ENCODE results near the gene SLC6A12. TPM values are rescaled to one million over a fixed set of nuclear protein-coding genes. Genes with fewer than 3 reads are reported as not detected.

Gene SLC6A12
- 0.18 TPM for polyA plus RNA-seq (2013, experiment 1 of 2)
- 0.22 TPM for polyA plus RNA-seq (2013, experiment 2 of 2)

DNA sequence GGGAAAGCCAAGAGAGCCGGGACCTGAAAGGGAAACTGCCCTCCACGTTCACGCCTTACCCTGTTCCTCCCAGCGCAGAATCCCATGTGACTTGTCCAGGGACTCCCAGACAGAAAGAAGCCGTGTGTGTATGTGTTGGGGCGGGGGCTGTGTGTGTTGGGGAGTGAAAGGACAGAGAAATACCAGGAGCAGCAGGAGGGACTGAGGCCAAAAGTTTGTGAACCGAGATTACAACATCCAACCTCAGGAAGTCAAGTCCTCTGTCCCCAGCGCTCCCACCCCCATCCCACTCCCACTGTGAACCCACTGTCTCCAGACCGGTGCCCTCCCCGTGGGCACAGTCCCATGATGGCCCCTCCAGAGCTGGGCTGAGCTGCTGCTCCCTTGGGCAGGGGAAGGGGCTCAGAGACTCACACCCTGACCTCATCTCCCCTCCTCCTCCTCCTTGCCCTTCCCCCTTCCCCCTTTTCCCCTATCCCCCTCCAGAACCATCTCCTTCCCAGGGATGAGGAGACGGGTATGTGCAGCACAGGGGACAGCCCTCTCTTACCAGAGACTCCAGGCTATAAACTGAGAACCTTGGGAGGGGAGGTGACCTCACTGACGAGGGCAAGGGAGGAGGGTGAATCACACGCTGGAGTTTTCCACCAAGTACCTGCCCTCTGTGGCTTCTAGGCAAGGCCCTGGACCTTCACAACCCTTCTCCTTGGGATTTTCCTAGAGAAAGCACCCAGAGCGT is at the start of gene SLC6A12:
SLC6A12 (minus strand) TSS at position 155 of the 739 bp plus-strand sequence. CDS start 4,171 bp downstream, outside the sequence.
- DNase-seq (ENCODE audit: low spot score), result no peak
- Histone ChIP-seq H2BK5ac (ENCODE audit: low read length) (peak within 1 kb of the TSS; percentile 56), H2AFZ (ENCODE audit: low read length) (no peak within 1 kb of the TSS), H3K4me3 (ENCODE audit: low read length in 2 of 2) (peak within 1 kb of the TSS in 1 of 2 donors; percentile 22), H3K9ac (ENCODE audit: low read depth, low read length, poor library complexity) (no peak within 1 kb of the TSS), H3K36me3 (replicated peaks in 1 of 2; ENCODE audit: control insufficient read depth in 2 of 2, insufficient read depth in 2 of 2, low read length in 2 of 2) (no peaks in the 10 kb centered on the region), H2BK120ac (ENCODE audit: low read depth, low read length) (no peak within 1 kb of the TSS), H2AK5ac (ENCODE audit: low read depth, low read length) (peak within 1 kb of the TSS; percentile 90), H3K4me1 (ENCODE audit: control insufficient read depth in 2 of 2, insufficient read depth in 1 of 2, low read depth in 1 of 2, low read length in 2 of 2) (peaks cover 6 to 20% of the 10 kb centered on the region in 2 donors), H2BK12ac (ENCODE audit: low read length) (peak within 1 kb of the TSS; percentile 82), H3K4me2 (ENCODE audit: insufficient read depth, low read length, poor library complexity, severe bottlenecking) (peak within 1 kb of the TSS; percentile 30), H4K8ac (ENCODE audit: low read depth, low read length) (no peak within 1 kb of the TSS), H3K23ac (ENCODE audit: low read depth, low read length, poor library complexity) (peak within 1 kb of the TSS; percentile 60), H3K79me1 (ENCODE audit: low read depth, low read length) (no peaks in the 10 kb centered on the region), H2BK15ac (ENCODE audit: low read length) (peak within 1 kb of the TSS; percentile 25), H3K4ac (ENCODE audit: low read length) (peak within 1 kb of the TSS; percentile 19), H3K27me3 (ENCODE audit: control insufficient read depth in 3 of 3, insufficient read depth in 3 of 3, low read depth in 1 of 3, low read length in 3 of 3) (peaks cover 0 to 61% (median 0%) of the 10 kb centered on the region in 3 experiments), H3K9me3 (replicated peaks in 1 of 2; ENCODE audit: control insufficient read depth in 2 of 2, insufficient read depth in 1 of 2, low read depth in 1 of 2, low read length in 2 of 2) (no peaks in the 10 kb centered on the region), H4K91ac (ENCODE audit: low read depth, low read length, poor library complexity) (no peak within 1 kb of the TSS), H3K18ac (ENCODE audit: low read length) (peak within 1 kb of the TSS; percentile 89), H3K27ac (replicated peaks; ENCODE audit: low read length) (no peak within 1 kb of the TSS), H3K14ac (ENCODE audit: low read length) (no peak within 1 kb of the TSS)
- no CpG with 5 or more reads among the region's 14 CpGs for WGBS, 2 donors (ENCODE audit: extremely low coverage in 2 of 2, insufficient read length in 2 of 2, insufficient replicate concordance in 1 of 2)

DNA sequence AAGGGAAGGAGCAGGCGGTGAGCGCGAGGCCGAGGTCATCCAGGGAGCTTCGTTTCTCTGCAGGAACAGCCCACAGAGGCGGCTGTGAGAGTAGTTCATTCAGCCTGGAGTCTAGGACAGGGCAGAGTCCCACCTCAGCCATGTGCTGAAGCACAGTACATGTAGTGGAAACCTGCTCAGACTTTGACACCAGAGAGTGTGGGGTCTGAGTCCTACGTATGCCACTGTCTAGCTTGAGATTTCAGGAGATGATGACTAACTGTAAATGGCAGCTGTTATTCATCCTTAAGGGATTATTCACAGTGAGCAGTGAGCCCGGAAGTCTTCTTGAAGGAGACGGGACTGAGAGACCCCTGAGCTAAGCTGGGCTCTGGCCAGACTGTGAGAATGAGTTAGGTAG is 49.6 kb upstream of the SLC6A12 start:
- H3K4me2 ChIP-seq (ENCODE audit: insufficient read depth, low read length, poor library complexity, severe bottlenecking), result no peak overlapping the region
- no peak overlapping the region for H3K9ac ChIP-seq (ENCODE audit: low read depth, low read length, poor library complexity)
- H3K14ac ChIP-seq (ENCODE audit: low read length), result no peak overlapping the region
- no peak overlapping the region for H2BK120ac ChIP-seq (ENCODE audit: low read depth, low read length)
- no peak overlapping the region for H3K23ac ChIP-seq (ENCODE audit: low read depth, low read length, poor library complexity)
- DNase-seq (ENCODE audit: low spot score), result no peak
- peaks cover 0 to 9% (median 0%) of the 10 kb centered on the region in 3 experiments for H3K27me3 ChIP-seq (ENCODE audit: control insufficient read depth in 3 of 3, insufficient read depth in 3 of 3, low read depth in 1 of 3, low read length in 3 of 3)
- H2BK15ac ChIP-seq (ENCODE audit: low read length), result no peak overlapping the region
- H4K91ac ChIP-seq (ENCODE audit: low read depth, low read length, poor library complexity), result no peak overlapping the region
- no peaks in the 10 kb centered on the region for H3K36me3 ChIP-seq (replicated peaks in 1 of 2; ENCODE audit: control insufficient read depth in 2 of 2, insufficient read depth in 2 of 2, low read length in 2 of 2)
- H3K4me1 ChIP-seq (ENCODE audit: control insufficient read depth in 2 of 2, insufficient read depth in 1 of 2, low read depth in 1 of 2, low read length in 2 of 2), result peaks cover 2 to 7% of the 10 kb centered on the region in 2 donors
- H3K18ac ChIP-seq (ENCODE audit: low read length), result no peak overlapping the region
- H3K79me1 ChIP-seq (ENCODE audit: low read depth, low read length), result no peaks in the 10 kb centered on the region
- H3K4me3 ChIP-seq (ENCODE audit: low read length in 2 of 2), result no peak overlapping the region
- no peak overlapping the region for H4K8ac ChIP-seq (ENCODE audit: low read depth, low read length)
- no peak overlapping the region for H2BK5ac ChIP-seq (ENCODE audit: low read length)
- no peak overlapping the region for H3K27ac ChIP-seq (replicated peaks; ENCODE audit: low read length)
- H2AFZ ChIP-seq (ENCODE audit: low read length), result no peak overlapping the region
- no peak overlapping the region for H2AK5ac ChIP-seq (ENCODE audit: low read depth, low read length)
- no CpG with 5 or more reads among the region's 9 CpGs for WGBS, 2 donors (ENCODE audit: extremely low coverage in 2 of 2, insufficient read length in 2 of 2, insufficient replicate concordance in 1 of 2)
- no peak overlapping the region for H3K4ac ChIP-seq (ENCODE audit: low read length)
- H3K9me3 ChIP-seq (replicated peaks in 1 of 2; ENCODE audit: control insufficient read depth in 2 of 2, insufficient read depth in 1 of 2, low read depth in 1 of 2, low read length in 2 of 2), result no peaks in the 10 kb centered on the region
- no peak overlapping the region for H2BK12ac ChIP-seq (ENCODE audit: low read length)

DNA sequence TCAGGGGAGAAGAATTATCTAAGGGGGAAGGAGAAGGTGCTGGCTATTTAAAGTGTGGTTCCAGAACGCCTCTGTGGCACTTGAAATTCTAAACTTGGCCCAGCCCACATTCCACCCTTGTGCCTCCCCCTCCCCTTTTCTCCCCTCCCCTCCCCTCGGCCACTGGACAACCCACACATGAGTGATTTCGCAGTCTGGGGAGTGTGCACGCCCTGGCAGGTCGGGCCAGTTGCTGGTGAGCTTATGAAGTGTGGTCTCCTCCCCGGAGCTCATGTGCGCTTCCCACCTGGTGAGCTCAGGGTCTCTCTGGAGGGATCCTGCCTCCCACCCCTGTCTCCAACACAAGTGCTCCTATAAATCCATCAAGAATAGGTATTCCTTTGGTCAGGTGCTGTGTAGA is 48.9 kb upstream of the SLC6A12 start, which contains the start of gene SLC6A13:
SLC6A13 (minus strand) TSS at position 20 of the 400 bp plus-strand sequence. CDS start 2,784 bp downstream, outside the sequence.
- Histone ChIP-seq H2BK12ac (ENCODE audit: low read length) (no peak within 1 kb of the TSS), H3K27ac (replicated peaks; ENCODE audit: low read length) (no peak within 1 kb of the TSS), H2BK5ac (ENCODE audit: low read length) (no peak within 1 kb of the TSS), H2BK15ac (ENCODE audit: low read length) (no peak within 1 kb of the TSS), H3K9me3 (replicated peaks in 1 of 2; ENCODE audit: control insufficient read depth in 2 of 2, insufficient read depth in 1 of 2, low read depth in 1 of 2, low read length in 2 of 2) (no peaks in the 10 kb centered on the region), H3K4me3 (ENCODE audit: low read length in 2 of 2) (no peak within 1 kb of the TSS), H3K79me1 (ENCODE audit: low read depth, low read length) (no peaks in the 10 kb centered on the region), H3K4me2 (ENCODE audit: insufficient read depth, low read length, poor library complexity, severe bottlenecking) (no peak within 1 kb of the TSS), H3K36me3 (replicated peaks in 1 of 2; ENCODE audit: control insufficient read depth in 2 of 2, insufficient read depth in 2 of 2, low read length in 2 of 2) (no peaks in the 10 kb centered on the region), H2AFZ (ENCODE audit: low read length) (no peak within 1 kb of the TSS), H4K91ac (ENCODE audit: low read depth, low read length, poor library complexity) (no peak within 1 kb of the TSS), H4K8ac (ENCODE audit: low read depth, low read length) (no peak within 1 kb of the TSS), H3K9ac (ENCODE audit: low read depth, low read length, poor library complexity) (no peak within 1 kb of the TSS), H2AK5ac (ENCODE audit: low read depth, low read length) (no peak within 1 kb of the TSS), H3K18ac (ENCODE audit: low read length) (no peak within 1 kb of the TSS), H3K4me1 (ENCODE audit: control insufficient read depth in 2 of 2, insufficient read depth in 1 of 2, low read depth in 1 of 2, low read length in 2 of 2) (peaks cover 0 to 4% of the 10 kb centered on the region in 2 donors), H3K4ac (ENCODE audit: low read length) (no peak within 1 kb of the TSS), H3K27me3 (ENCODE audit: control insufficient read depth in 3 of 3, insufficient read depth in 3 of 3, low read depth in 1 of 3, low read length in 3 of 3) (peaks cover 0 to 11% (median 0%) of the 10 kb centered on the region in 3 experiments), H3K23ac (ENCODE audit: low read depth, low read length, poor library complexity) (no peak within 1 kb of the TSS), H2BK120ac (ENCODE audit: low read depth, low read length) (no peak within 1 kb of the TSS), H3K14ac (ENCODE audit: low read length) (no peak within 1 kb of the TSS)
- DNase-seq (ENCODE audit: low spot score), result peak; percentile 9
- no CpG with 5 or more reads among the region's 7 CpGs for WGBS, 2 donors (ENCODE audit: extremely low coverage in 2 of 2, insufficient read length in 2 of 2, insufficient replicate concordance in 1 of 2)

DNA sequence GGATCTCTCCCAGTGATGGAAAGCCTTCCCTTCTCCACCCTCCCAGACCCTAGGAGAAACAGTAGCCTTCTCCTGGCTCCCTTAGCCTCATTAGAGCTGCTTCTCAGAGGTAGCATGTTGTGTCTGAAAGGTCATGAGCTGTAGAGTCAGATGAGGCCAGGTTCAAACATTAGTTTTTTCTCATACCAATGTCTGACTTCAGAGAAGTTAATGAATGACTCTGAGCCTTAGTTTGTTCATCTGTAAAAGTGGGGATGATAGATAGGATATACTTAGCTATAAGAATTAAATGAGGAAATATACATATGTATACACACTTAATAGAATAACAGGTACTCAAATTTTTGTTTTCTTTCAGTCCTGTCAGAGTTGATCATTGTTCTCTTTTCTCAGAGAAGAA is 48.2 kb upstream of the SLC6A12 start:
- no peak overlapping the region for H3K4me2 ChIP-seq (ENCODE audit: insufficient read depth, low read length, poor library complexity, severe bottlenecking)
- H3K23ac ChIP-seq (ENCODE audit: low read depth, low read length, poor library complexity), result no peak overlapping the region
- H3K79me1 ChIP-seq (ENCODE audit: low read depth, low read length), result no peaks in the 10 kb centered on the region
- no peak for DNase-seq (ENCODE audit: low spot score)
- no peak overlapping the region for H3K18ac ChIP-seq (ENCODE audit: low read length)
- no peak overlapping the region for H3K9ac ChIP-seq (ENCODE audit: low read depth, low read length, poor library complexity)
- H2BK120ac ChIP-seq (ENCODE audit: low read depth, low read length), result no peak overlapping the region
- H3K4ac ChIP-seq (ENCODE audit: low read length), result no peak overlapping the region
- H4K8ac ChIP-seq (ENCODE audit: low read depth, low read length), result no peak overlapping the region
- peaks cover 0 to 3% of the 10 kb centered on the region in 2 donors for H3K4me1 ChIP-seq (ENCODE audit: control insufficient read depth in 2 of 2, insufficient read depth in 1 of 2, low read depth in 1 of 2, low read length in 2 of 2)
- no peaks in the 10 kb centered on the region for H3K9me3 ChIP-seq (replicated peaks in 1 of 2; ENCODE audit: control insufficient read depth in 2 of 2, insufficient read depth in 1 of 2, low read depth in 1 of 2, low read length in 2 of 2)
- H3K27ac ChIP-seq (replicated peaks; ENCODE audit: low read length), result no peak overlapping the region
- H2BK5ac ChIP-seq (ENCODE audit: low read length), result no peak overlapping the region
- H2AFZ ChIP-seq (ENCODE audit: low read length), result no peak overlapping the region
- H3K27me3 ChIP-seq (ENCODE audit: control insufficient read depth in 3 of 3, insufficient read depth in 3 of 3, low read depth in 1 of 3, low read length in 3 of 3), result peaks cover 0 to 16% (median 0%) of the 10 kb centered on the region in 3 experiments
- no peak overlapping the region for H2BK15ac ChIP-seq (ENCODE audit: low read length)
- H2AK5ac ChIP-seq (ENCODE audit: low read depth, low read length), result no peak overlapping the region
- H3K36me3 ChIP-seq (replicated peaks in 1 of 2; ENCODE audit: control insufficient read depth in 2 of 2, insufficient read depth in 2 of 2, low read length in 2 of 2), result no peaks in the 10 kb centered on the region
- no peak overlapping the region for H2BK12ac ChIP-seq (ENCODE audit: low read length)
- H3K14ac ChIP-seq (ENCODE audit: low read length), result no peak overlapping the region
- H3K4me3 ChIP-seq (ENCODE audit: low read length in 2 of 2), result no peak overlapping the region
- no peak overlapping the region for H4K91ac ChIP-seq (ENCODE audit: low read depth, low read length, poor library complexity)

Data from neuronal stem cell (in vitro differentiated cells).